ENCODE results near the gene IRF9. TPM values are rescaled to one million over a fixed set of nuclear protein-coding genes. Genes with fewer than 3 reads are reported as not detected.

Gene IRF9
- total and polyA plus RNA-seq, 2 of the 13 experiments (the other 11 are each of a cell fraction or from before 2014, with no cell fraction given) = 14.9 to 49.7 TPM

DNA sequence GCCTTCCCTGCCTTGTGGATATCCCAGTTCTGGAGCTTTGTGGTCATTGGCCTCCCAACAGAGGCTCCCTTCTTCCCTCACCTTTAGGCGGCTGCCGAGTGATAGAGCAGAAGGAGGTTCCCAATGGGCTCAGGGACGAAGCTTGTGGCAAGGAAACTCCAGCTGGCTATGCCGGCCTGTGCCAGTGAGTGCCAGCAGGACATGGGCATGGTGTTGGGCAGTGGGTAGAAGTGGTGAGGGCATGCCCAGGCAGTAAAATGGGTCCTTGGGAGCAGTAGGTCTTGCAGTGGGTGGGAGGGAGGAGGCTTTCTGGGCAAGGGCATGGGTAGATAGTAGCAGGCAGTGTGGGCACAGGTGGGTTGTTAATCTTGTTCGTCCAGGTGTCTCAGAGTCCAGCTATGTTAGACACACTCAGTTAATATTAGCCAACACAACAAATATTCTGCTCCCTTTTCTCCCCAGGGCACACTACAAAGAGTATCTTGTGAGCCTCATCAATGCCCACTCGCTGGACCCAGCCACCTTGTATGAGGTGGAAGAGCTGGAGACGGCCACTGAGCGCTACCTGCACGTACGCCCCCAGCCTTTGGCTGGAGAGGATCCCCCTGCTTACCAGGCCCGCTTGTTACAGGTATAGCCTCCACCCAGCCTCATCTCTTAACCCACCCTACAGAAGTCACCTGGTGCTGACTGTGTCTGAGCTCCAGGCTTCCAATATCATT lies 1.1 kb upstream of the IRF9 start (continued):
- TF ChIP-seq PRDM15 (CRISPR knock-in tag; IDR thresholded peaks at IDR 0.05) = no peak
- no peak for TF ChIP-seq HCFC1 (IDR thresholded peaks at IDR 0.05; ENCODE audit: low read depth, low read length)
- TF ChIP-seq CREB1 (IDR thresholded peaks at IDR 0.05) = no peak
- no peak for TF ChIP-seq CREB1 (CRISPR knock-in tag; IDR thresholded peaks at IDR 0.05)
- TF ChIP-seq ZNF768 (CRISPR knock-in tag; IDR thresholded peaks at IDR 0.05) = peak; percentile 16; the same call in 1 of the 2 replicates
- 0 out of 2 replicates have a peak, but pooled peaks have one; percentile 20 for TF ChIP-seq ZNF839 (CRISPR knock-in tag; IDR thresholded peaks at IDR 0.05; ENCODE audit: borderline replicate concordance)
- peak; percentile 61; the same call in 1 of the 2 replicates for TF ChIP-seq SAFB2 (CRISPR knock-in tag; IDR thresholded peaks at IDR 0.05; ENCODE audit: borderline replicate concordance, low read depth)
- no peak for TF ChIP-seq ZNF44 (CRISPR knock-in tag; IDR thresholded peaks at IDR 0.05)
- TF ChIP-seq AGO2 (optimal IDR thresholded peaks at IDR 0.05; ENCODE audit: low read depth, low read length) = peak; percentile 81
- TF ChIP-seq, protein P1, sequence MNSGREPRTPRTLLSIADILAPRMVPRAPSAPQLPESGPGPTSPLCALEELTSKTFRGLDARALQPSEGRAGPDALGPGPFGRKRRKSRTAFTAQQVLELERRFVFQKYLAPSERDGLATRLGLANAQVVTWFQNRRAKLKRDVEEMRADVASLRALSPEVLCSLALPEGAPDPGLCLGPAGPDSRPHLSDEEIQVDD (CRISPR knock-in tag; IDR thresholded peaks at IDR 0.05; ENCODE audit: borderline replicate concordance) = peak; percentile 49; the same call in 1 of the 2 replicates
- no peak for TF ChIP-seq SNAPC4 (CRISPR knock-in tag; IDR thresholded peaks at IDR 0.05)
- TF ChIP-seq NBN (conservative IDR thresholded peaks at IDR 0.05) = no peak
- no peak for TF ChIP-seq ZNF83 (CRISPR knock-in tag; IDR thresholded peaks at IDR 0.05; ENCODE audit: borderline replicate concordance)
- peak; percentile 22; the same call in 1 of the 2 replicates for TF ChIP-seq POLR2G (IDR thresholded peaks at IDR 0.05; ENCODE audit: low read depth, low read length)
- TF ChIP-seq ZNF260 (CRISPR knock-in tag; IDR thresholded peaks at IDR 0.05; ENCODE audit: borderline replicate concordance, low read depth) = no peak
- TF ChIP-seq ARNT (IDR thresholded peaks at IDR 0.05) = no peak
- no peak for TF ChIP-seq MAFK (conservative IDR thresholded peaks at IDR 0.05 in 1 of 2, IDR thresholded peaks at IDR 0.05 in 1 of 2; ENCODE audit: low read length in 2 of 2)
- TF ChIP-seq CAMTA2 (CRISPR knock-in tag; IDR thresholded peaks at IDR 0.05; ENCODE audit: borderline replicate concordance) = no peak
- 0 out of 2 replicates have a peak, but pooled peaks have one; percentile 16 for TF ChIP-seq DNMT1 (CRISPR knock-in tag; IDR thresholded peaks at IDR 0.05)
- TF ChIP-seq HNRNPL (IDR thresholded peaks at IDR 0.05; ENCODE audit: low read depth, low read length) = peak; percentile 93
- no peak for TF ChIP-seq ZNF24 (IDR thresholded peaks at IDR 0.05)
- no peak for TF ChIP-seq ATF7-NPFF (CRISPR knock-in tag; IDR thresholded peaks at IDR 0.05; ENCODE audit: low read depth)

Data from HepG2 (cell line).